Body of pancreas (tissue), 4 donors: Measurements from ENCODE around the gene SAMD7.

Source experiments
- POLR2A ChIP-seq, 3 donors: fragments of 450-650 bp; IDR thresholded peaks; one replicate each; pipeline ENCODE4 v1.6.1; 2016; ENCODE audit warnings: antibody characterized with exemption in 3 of 3, mild to moderate bottlenecking in 2 of 3
- TF ChIP-seq, protein P1 (sequence below), 7 experiments: fragments of 450-650 bp in 4 of 7; fragments of 200-600 bp in 3 of 7; sonication (generic) in 3 of 7; IDR thresholded peaks; one replicate each; pipeline ENCODE4 v1.5.1; 2016 to 2019; ENCODE audit warnings: antibody characterized with exemption in 7 of 7

DNA sequence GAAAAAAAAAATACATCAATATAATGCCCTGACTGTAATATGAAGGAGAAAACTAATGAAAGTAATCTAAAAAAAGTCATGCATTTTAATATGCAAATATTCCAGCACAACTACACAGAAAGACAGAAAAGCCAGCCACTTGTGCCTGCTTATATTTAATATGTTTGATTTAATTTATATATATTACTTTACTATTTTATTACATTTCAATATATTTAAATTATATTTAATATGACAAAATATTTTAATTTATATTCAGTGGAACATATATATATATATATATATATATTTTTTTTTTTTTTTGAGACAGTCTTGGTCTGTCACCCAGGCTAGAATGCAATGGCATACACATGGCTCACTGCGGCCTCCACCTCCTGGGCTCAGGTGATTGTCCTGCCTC is 14.1 kb upstream of the SAMD7 start:
- TF ChIP-seq POLR2A (IDR thresholded peaks at IDR 0.05): no peak
- TF ChIP-seq, protein P1, sequence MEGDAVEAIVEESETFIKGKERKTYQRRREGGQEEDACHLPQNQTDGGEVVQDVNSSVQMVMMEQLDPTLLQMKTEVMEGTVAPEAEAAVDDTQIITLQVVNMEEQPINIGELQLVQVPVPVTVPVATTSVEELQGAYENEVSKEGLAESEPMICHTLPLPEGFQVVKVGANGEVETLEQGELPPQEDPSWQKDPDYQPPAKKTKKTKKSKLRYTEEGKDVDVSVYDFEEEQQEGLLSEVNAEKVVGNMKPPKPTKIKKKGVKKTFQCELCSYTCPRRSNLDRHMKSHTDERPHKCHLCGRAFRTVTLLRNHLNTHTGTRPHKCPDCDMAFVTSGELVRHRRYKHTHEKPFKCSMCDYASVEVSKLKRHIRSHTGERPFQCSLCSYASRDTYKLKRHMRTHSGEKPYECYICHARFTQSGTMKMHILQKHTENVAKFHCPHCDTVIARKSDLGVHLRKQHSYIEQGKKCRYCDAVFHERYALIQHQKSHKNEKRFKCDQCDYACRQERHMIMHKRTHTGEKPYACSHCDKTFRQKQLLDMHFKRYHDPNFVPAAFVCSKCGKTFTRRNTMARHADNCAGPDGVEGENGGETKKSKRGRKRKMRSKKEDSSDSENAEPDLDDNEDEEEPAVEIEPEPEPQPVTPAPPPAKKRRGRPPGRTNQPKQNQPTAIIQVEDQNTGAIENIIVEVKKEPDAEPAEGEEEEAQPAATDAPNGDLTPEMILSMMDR (IDR thresholded peaks at IDR 0.05): no peak
